Activated T-helper 17 cell treated with anti-CD3 and anti-CD28 coated beads, Interleukin-2, amount 50 U/mL, for 72 hours (primary cell): Measurements from ENCODE around the gene MRPL34. TPM values are rescaled to one million over a fixed set of nuclear protein-coding genes. Genes with fewer than 3 reads are reported as not detected.

Experiments used
- ATAC-seq: fragments of 150-1000 bp; cut with Tn5 transposase; replicated peaks from 2 replicates; pipeline ENCODE4 v1.10.0; 2021; ENCODE audit warnings: mild to moderate bottlenecking, moderate library complexity
- H3K27ac Mint-ChIP-seq: one replicate; pipeline ENCODE4 v1.8.0; 2022; ENCODE audit warnings: mixed read lengths
- H3K27me3 Mint-ChIP-seq: one replicate; pipeline ENCODE4 v1.8.0; 2022; ENCODE audit warnings: mixed read lengths
- H3K36me3 Mint-ChIP-seq: one replicate; pipeline ENCODE4 v1.8.0; 2022; ENCODE audit warnings: low read depth, mild to moderate bottlenecking, mixed read lengths
- H3K4me1 Mint-ChIP-seq: one replicate; pipeline ENCODE4 v1.8.0; 2022; ENCODE audit warnings: mixed read lengths
- H3K4me3 Mint-ChIP-seq: one replicate; pipeline ENCODE4 v1.8.0; 2022; ENCODE audit warnings: mild to moderate bottlenecking, mixed read lengths
- H3K9me3 Mint-ChIP-seq: one replicate; pipeline ENCODE4 v1.8.0; 2022; ENCODE audit warnings: mixed read lengths
- total RNA-seq, 2 donors: library from RNA; stranded (reverse); gene quantifications; one replicate each; pipeline ENCODE4 v1.2.3, GENCODE V29; 2022

Gene MRPL34
- total RNA-seq, 2 donors from 2014 or later = 56.2 to 95.9 TPM

GRCh38 chr19:17296273-17296672 lies 9.4 kb upstream of the MRPL34 start:
- Mint-ChIP-seq H3K9me3 (no peaks in the 10 kb centered on the region), H3K27me3 (no peaks in the 10 kb centered on the region), H3K36me3 (peaks cover 5% of the 10 kb centered on the region), H3K4me3 (no peak overlapping the region), H3K27ac (peak overlapping the region; percentile 76), H3K4me1 (no peaks in the 10 kb centered on the region)
- ATAC-seq = peak; percentile 43

- H3K27ac Mint-ChIP-seq = no peak overlapping the region
- no peak overlapping the region for H3K4me3 Mint-ChIP-seq
Measured at GRCh38 chr19:17296976-17297375, 8.7 kb upstream of the MRPL34 start.

GRCh38 chr19:17300992-17301619 lies 4.6 kb upstream of the MRPL34 start:
- no peak for ATAC-seq
- Mint-ChIP-seq H3K36me3 (peaks cover 5% of the 10 kb centered on the region), H3K27me3 (no peaks in the 10 kb centered on the region), H3K27ac (no peak overlapping the region), H3K4me3 (peak overlapping the region; percentile 73), H3K9me3 (no peaks in the 10 kb centered on the region), H3K4me1 (no peaks in the 10 kb centered on the region)

More at GRCh38 chr19:17296976-17297375, 8.7 kb upstream of the MRPL34 start:
- Mint-ChIP-seq H3K27me3 (no peaks in the 10 kb centered on the region), H3K36me3 (peaks cover 5% of the 10 kb centered on the region), H3K9me3 (no peaks in the 10 kb centered on the region), H3K4me1 (no peaks in the 10 kb centered on the region)
- no peak for ATAC-seq

GRCh38 chr19:17302391-17303166 lies 3.1 kb upstream of the MRPL34 start:
- Mint-ChIP-seq H3K27ac (no peak overlapping the region), H3K36me3 (no peaks in the 10 kb centered on the region), H3K4me3 (peak overlapping the region; percentile 73), H3K4me1 (peaks cover under 1% of the 10 kb centered on the region), H3K27me3 (no peaks in the 10 kb centered on the region), H3K9me3 (no peaks in the 10 kb centered on the region)
- no peak for ATAC-seq

- Mint-ChIP-seq H3K4me1 (peaks cover 4% of the 10 kb centered on the region), H3K9me3 (no peaks in the 10 kb centered on the region), H3K27me3 (no peaks in the 10 kb centered on the region)
Measured at GRCh38 chr19:17303167-17303939, 2.3 kb upstream of the MRPL34 start, which contains the start of gene ABHD8. Gene ABHD8, minus strand, starts transcription at chr19:17303425. Its CDS starts 1,809 bp downstream, at chr19:17301616.

GRCh38 chr19:17303940-17304267 lies 1.8 kb upstream of the MRPL34 start:
- Mint-ChIP-seq H3K36me3 (no peaks in the 10 kb centered on the region), H3K4me3 (peak overlapping the region; percentile 73), H3K9me3 (no peaks in the 10 kb centered on the region), H3K27ac (peak overlapping the region; percentile 71), H3K27me3 (no peaks in the 10 kb centered on the region), H3K4me1 (peaks cover 5% of the 10 kb centered on the region)
- ATAC-seq = no peak

More at GRCh38 chr19:17303167-17303939, 2.3 kb upstream of the MRPL34 start, which contains the start of gene ABHD8:
- Mint-ChIP-seq H3K36me3 (no peaks in the 10 kb centered on the region), H3K4me3 (peak within 1 kb of the TSS; percentile 86), H3K27ac (peak within 1 kb of the TSS; percentile 71)
- peak; percentile 78 for ATAC-seq

- peaks cover 10% of the 10 kb centered on the region for H3K4me1 Mint-ChIP-seq
- no peak for ATAC-seq
- H3K4me3 Mint-ChIP-seq = peak overlapping the region; percentile 86
- H3K27me3 Mint-ChIP-seq = no peaks in the 10 kb centered on the region
- peaks cover 7% of the 10 kb centered on the region for H3K36me3 Mint-ChIP-seq
- H3K27ac Mint-ChIP-seq = peak overlapping the region; percentile 85
- no peaks in the 10 kb centered on the region for H3K9me3 Mint-ChIP-seq
Measured at GRCh38 chr19:17304386-17305215, 1.1 kb upstream of the MRPL34 start.

- Mint-ChIP-seq H3K4me1 (peaks cover 10% of the 10 kb centered on the region), H3K27me3 (no peaks in the 10 kb centered on the region), H3K36me3 (peaks cover 7% of the 10 kb centered on the region), H3K9me3 (no peaks in the 10 kb centered on the region), H3K27ac (peak overlapping the region; percentile 85), H3K4me3 (peak overlapping the region; percentile 86)
- no peak for ATAC-seq
Measured at GRCh38 chr19:17305216-17305516, 506 bp upstream of the MRPL34 start.

- no peaks in the 10 kb centered on the region for H3K27me3 Mint-ChIP-seq
- peaks cover 7% of the 10 kb centered on the region for H3K36me3 Mint-ChIP-seq
- peaks cover 15% of the 10 kb centered on the region for H3K4me1 Mint-ChIP-seq
- ATAC-seq = no peak
- H3K27ac Mint-ChIP-seq = peak overlapping the region; percentile 85
- no peaks in the 10 kb centered on the region for H3K9me3 Mint-ChIP-seq
- peak overlapping the region; percentile 86 for H3K4me3 Mint-ChIP-seq
Measured at GRCh38 chr19:17306285-17306714, 628 bp downstream of the MRPL34 start.

GRCh38 chr19:17307876-17308377 lies 2.3 kb downstream of the MRPL34 start:
- ATAC-seq = no peak
- Mint-ChIP-seq H3K27me3 (no peaks in the 10 kb centered on the region), H3K36me3 (peaks cover 16% of the 10 kb centered on the region), H3K4me3 (peak overlapping the region; percentile 86), H3K4me1 (peaks cover 21% of the 10 kb centered on the region), H3K27ac (no peak overlapping the region), H3K9me3 (no peaks in the 10 kb centered on the region)

GRCh38 chr19:17309198-17309964 lies 3.7 kb downstream of the MRPL34 start, which contains the start of gene DDA1:
Gene DDA1, plus strand, starts transcription at chr19:17309563. Its CDS starts 92 bp downstream, at chr19:17309655.
- H3K4me3 Mint-ChIP-seq = peak within 1 kb of the TSS; percentile 90
- H3K36me3 Mint-ChIP-seq = peaks cover 31% of the 10 kb centered on the region
- H3K27me3 Mint-ChIP-seq = no peaks in the 10 kb centered on the region
- H3K4me1 Mint-ChIP-seq = peaks cover 21% of the 10 kb centered on the region
- peak; percentile 86 for ATAC-seq
- H3K27ac Mint-ChIP-seq = peak within 1 kb of the TSS; percentile 94
- H3K9me3 Mint-ChIP-seq = no peaks in the 10 kb centered on the region

GRCh38 chr19:17309965-17310461 lies 4.3 kb downstream of the MRPL34 start:
- Mint-ChIP-seq H3K4me1 (peaks cover 21% of the 10 kb centered on the region), H3K4me3 (peak overlapping the region; percentile 90), H3K27me3 (no peaks in the 10 kb centered on the region), H3K9me3 (no peaks in the 10 kb centered on the region), H3K36me3 (peaks cover 36% of the 10 kb centered on the region), H3K27ac (peak overlapping the region; percentile 94)
- ATAC-seq = no peak
